Erythroblast (primary cell): ENCODE results near the gene PEX6.
"Not testable (repeated sequence)": the region's sequence is repeated elsewhere in the genome, so short reads cannot be mapped to it uniquely, and the experiment has no call there.

Experiments
- DNase-seq, 2 experiments: peaks; one replicate each; lab custom pipeline; 2025; lab: John Stamatoyannopoulos, UW
- GATA1 ChIP-seq: IDR thresholded peaks from 2 replicates; pipeline ENCODE4 v1.6.1; 2011; ENCODE audit warnings: low read depth, mild to moderate bottlenecking, control low read depth, low read length, moderate library complexity
- POLR2A ChIP-seq: IDR thresholded peaks from 2 replicates; pipeline ENCODE4 v1.6.1; 2011; ENCODE audit warnings: mild to moderate bottlenecking, low read length

The PEX6 gene

GRCh38 chr6:43013097-43013842 lies 34.3 kb upstream of the PEX6 start:
- no peak for TF ChIP-seq POLR2A
- TF ChIP-seq GATA1, result no peak
- peak; percentile 88 for DNase-seq

DNA sequence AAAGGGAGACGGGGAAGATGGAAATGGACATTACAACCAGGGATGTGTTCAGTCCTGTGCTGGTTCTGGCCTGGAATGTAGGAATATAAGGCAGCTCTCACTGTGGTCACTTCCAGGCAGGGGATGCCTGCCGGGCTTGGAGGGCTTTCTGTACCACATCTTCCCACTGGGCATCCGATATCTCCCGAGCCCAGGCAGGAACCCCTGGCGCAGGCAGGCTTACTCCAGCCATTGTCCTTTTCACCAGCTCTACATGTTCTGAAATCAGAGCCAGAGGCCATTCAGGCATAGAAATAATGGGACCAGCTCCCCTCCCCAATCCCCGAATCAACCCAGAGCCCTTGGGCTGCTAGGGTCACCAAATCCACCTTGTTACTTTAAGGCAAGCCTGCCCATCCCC lies 33.4 kb upstream of the PEX6 start:
- no peak for TF ChIP-seq GATA1
- no peak for TF ChIP-seq POLR2A
- no peak for DNase-seq

DNA sequence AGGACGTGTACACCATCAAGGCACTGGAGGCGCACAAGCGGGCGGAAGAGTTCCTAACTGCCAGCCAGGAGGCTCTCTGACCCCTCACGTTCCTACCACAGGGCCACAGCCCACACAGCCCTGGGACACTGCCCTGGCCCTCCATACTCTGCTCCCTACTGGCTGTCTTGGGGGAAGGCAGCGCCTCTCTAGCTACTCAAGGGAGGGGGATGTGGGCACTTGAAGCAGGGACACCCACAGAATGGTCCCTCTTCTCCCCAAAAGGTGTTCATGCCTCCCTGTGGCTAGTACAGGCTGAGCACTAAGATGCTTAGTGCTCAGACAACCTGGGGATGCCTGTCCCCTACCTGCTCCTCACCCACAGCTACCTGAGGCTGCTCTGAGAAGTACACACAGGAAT lies 32.2 kb upstream of the PEX6 start:
- TF ChIP-seq POLR2A, result no peak
- no peak for TF ChIP-seq GATA1
- DNase-seq, result no peak

DNA sequence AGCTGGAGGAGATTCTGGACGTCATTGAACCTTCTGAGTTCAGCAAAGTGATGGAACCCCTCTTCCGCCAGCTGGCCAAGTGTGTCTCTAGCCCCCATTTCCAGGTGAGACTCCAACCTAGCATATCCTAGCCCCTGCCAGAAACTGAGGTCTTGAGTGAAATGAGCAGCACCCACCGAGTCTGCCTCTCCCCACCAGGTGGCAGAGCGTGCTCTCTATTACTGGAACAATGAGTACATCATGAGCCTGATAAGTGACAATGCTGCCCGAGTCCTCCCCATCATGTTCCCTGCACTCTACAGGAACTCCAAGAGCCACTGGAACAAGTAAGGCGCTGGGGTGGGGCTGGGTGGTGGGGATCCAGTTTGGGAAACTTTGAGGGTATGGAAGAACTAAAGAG lies 30.1 kb upstream of the PEX6 start:
- peak; percentile 63 to 67 for DNase-seq
- no peak for TF ChIP-seq POLR2A
- TF ChIP-seq GATA1, result no peak

GRCh38 chr6:43007126-43007525 lies 28.1 kb upstream of the PEX6 start:
- DNase-seq, result no peak
- TF ChIP-seq GATA1 (no peak), POLR2A (no peak)

DNA sequence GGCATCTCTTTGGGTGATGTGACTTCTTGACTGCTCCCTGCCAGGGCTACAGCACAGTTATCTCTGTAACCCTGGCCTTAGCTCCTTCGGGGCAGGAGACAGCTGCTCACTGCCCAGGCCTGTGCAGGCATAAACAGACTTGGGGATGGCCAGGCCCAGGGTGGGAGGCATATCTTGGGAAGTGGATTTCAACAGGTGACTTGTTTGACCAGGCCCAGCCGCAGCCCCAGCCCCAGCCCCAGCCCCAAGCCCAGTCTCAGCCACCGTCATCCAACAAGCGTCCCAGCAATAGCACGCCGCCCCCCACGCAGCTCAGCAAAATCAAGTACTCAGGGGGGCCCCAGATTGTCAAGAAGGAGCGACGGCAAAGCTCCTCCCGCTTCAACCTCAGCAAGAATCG lies 27.3 kb upstream of the PEX6 start:
- no peak for DNase-seq
- no peak for TF ChIP-seq POLR2A
- TF ChIP-seq GATA1, result no peak

GRCh38 chr6:43005844-43006243 lies 26.9 kb upstream of the PEX6 start:
- DNase-seq, result no peak
- TF ChIP-seq POLR2A (no peak), GATA1 (no peak)

- TF ChIP-seq POLR2A (no peak), GATA1 (no peak)
- no peak for DNase-seq
Observed at GRCh38 chr6:43001843-43002242, 22.9 kb upstream of the PEX6 start.

- not testable (repeated sequence) for DNase-seq
Observed at GRCh38 chr6:42998205-42998604, 19.2 kb upstream of the PEX6 start.

GRCh38 chr6:42996513-42996912 lies 17.5 kb upstream of the PEX6 start:
- TF ChIP-seq GATA1, result no peak
- TF ChIP-seq POLR2A, result no peak
- DNase-seq, result no peak

- DNase-seq, result no peak
- TF ChIP-seq GATA1 (no peak), POLR2A (no peak)
Observed at GRCh38 chr6:42993445-42993844, 14.5 kb upstream of the PEX6 start.

DNA sequence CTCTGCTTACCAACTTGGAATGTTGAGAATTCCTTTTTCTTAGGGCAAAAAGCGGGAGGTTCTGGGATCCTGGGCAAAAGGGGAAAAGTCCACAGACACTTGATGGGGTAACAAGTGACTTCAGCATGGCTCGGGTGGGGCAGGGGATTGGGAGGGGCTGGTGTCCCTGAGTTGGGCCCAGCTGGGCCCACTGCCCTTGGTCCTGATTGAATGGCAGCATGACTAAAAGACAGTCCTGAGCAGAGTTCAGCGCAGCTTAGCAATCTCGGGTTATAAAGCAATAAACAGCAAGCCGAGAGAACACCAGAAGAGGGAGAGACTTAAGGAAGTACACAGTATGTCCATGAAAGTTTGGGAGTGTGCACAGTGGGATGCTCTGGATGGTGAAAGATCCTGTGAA lies 10.9 kb upstream of the PEX6 start:
- TF ChIP-seq GATA1, result no peak
- TF ChIP-seq POLR2A, result no peak
- DNase-seq, result no peak

GRCh38 chr6:42988486-42989020 lies 9.6 kb upstream of the PEX6 start:
- DNase-seq, result no peak
- TF ChIP-seq POLR2A, result no peak
- TF ChIP-seq GATA1, result no peak

GRCh38 chr6:42987533-42988451 lies 8.8 kb upstream of the PEX6 start:
- TF ChIP-seq POLR2A, result no peak
- TF ChIP-seq GATA1, result no peak
- DNase-seq, result peak; percentile 30 to 53
